Measurements from ENCODE around the gene XDH.

GRCh38 chr2:31382452-31383120 lies 32.0 kb downstream of the XDH start:
- TF ChIP-seq, protein P1, sequence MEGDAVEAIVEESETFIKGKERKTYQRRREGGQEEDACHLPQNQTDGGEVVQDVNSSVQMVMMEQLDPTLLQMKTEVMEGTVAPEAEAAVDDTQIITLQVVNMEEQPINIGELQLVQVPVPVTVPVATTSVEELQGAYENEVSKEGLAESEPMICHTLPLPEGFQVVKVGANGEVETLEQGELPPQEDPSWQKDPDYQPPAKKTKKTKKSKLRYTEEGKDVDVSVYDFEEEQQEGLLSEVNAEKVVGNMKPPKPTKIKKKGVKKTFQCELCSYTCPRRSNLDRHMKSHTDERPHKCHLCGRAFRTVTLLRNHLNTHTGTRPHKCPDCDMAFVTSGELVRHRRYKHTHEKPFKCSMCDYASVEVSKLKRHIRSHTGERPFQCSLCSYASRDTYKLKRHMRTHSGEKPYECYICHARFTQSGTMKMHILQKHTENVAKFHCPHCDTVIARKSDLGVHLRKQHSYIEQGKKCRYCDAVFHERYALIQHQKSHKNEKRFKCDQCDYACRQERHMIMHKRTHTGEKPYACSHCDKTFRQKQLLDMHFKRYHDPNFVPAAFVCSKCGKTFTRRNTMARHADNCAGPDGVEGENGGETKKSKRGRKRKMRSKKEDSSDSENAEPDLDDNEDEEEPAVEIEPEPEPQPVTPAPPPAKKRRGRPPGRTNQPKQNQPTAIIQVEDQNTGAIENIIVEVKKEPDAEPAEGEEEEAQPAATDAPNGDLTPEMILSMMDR (optimal IDR thresholded peaks at IDR 0.05 in 1 of 3, IDR thresholded peaks at IDR 0.05 in 1 of 3, conservative IDR thresholded peaks at IDR 0.05 in 1 of 3; ENCODE audit: extremely low read depth in 1 of 3, insufficient read depth in 2 of 3, low read length in 3 of 3) = no peak
- no peak for TF ChIP-seq EZH2 (IDR thresholded peaks at IDR 0.05; ENCODE audit: low read length)
